ENCODE measurements around the gene MS4A10.

Gene MS4A10

DNA sequence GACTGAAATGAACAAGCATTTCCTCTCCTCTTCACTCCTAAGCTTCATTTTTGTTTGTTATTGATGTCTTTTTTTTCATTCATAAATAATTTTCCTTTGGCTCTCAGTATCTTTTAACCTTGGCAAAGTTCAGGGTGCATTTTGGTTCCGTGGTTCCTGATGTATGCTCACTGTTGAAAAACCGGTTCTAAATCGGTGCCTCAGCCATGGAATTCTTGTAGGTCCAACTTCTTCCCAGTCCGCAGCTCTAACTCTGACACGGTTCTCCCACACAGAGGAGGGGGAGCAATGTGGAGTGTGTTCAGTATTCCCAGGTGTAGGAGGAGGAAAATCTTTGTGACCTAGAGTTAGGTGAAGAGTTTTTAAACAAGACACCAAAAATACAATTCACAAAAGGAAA, 41.0 kb upstream of the MS4A10 start:
- TF ChIP-seq, protein P1, sequence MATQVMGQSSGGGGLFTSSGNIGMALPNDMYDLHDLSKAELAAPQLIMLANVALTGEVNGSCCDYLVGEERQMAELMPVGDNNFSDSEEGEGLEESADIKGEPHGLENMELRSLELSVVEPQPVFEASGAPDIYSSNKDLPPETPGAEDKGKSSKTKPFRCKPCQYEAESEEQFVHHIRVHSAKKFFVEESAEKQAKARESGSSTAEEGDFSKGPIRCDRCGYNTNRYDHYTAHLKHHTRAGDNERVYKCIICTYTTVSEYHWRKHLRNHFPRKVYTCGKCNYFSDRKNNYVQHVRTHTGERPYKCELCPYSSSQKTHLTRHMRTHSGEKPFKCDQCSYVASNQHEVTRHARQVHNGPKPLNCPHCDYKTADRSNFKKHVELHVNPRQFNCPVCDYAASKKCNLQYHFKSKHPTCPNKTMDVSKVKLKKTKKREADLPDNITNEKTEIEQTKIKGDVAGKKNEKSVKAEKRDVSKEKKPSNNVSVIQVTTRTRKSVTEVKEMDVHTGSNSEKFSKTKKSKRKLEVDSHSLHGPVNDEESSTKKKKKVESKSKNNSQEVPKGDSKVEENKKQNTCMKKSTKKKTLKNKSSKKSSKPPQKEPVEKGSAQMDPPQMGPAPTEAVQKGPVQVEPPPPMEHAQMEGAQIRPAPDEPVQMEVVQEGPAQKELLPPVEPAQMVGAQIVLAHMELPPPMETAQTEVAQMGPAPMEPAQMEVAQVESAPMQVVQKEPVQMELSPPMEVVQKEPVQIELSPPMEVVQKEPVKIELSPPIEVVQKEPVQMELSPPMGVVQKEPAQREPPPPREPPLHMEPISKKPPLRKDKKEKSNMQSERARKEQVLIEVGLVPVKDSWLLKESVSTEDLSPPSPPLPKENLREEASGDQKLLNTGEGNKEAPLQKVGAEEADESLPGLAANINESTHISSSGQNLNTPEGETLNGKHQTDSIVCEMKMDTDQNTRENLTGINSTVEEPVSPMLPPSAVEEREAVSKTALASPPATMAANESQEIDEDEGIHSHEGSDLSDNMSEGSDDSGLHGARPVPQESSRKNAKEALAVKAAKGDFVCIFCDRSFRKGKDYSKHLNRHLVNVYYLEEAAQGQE (IDR thresholded peaks at IDR 0.05; ENCODE audit: insufficient read depth in 1 of 2, low read depth in 2 of 2, low read length in 2 of 2) = no peak
- TF ChIP-seq SIN3A (IDR thresholded peaks at IDR 0.05; ENCODE audit: borderline replicate concordance, insufficient read depth, low read length) (no peak), FOXP2 (optimal IDR thresholded peaks at IDR 0.05; ENCODE audit: borderline replicate concordance, extremely low read depth, extremely low read length, insufficient read depth) (no peak), POLR2AphosphoS5 (IDR thresholded peaks at IDR 0.05; ENCODE audit: low read depth, low read length) (no peak), TAF1 (IDR thresholded peaks at IDR 0.05; ENCODE audit: borderline replicate concordance, insufficient read depth, low read length) (no peak)

DNA sequence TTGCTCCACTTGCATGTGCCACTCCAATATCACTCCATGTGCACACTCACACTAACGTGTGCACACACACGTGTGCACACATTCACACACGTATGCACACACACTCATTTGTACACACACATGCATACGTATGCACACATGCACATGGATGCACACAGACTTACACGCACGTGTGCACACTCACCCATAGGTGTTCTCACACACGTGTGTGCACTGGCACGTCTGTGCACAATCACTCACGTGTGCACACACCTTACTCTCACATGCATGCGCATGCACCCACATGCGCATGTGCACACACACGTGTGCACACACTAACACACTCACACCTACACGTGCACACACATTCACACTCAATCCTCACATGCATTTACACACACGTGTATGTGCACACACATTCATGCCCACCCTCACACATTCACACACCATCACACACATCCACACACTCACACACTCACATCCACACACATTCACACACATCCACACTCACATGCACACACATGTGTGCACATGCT, 37.7 kb upstream of the MS4A10 start:
- TF ChIP-seq, protein P1 (IDR thresholded peaks at IDR 0.05; ENCODE audit: insufficient read depth in 1 of 2, low read depth in 2 of 2, low read length in 2 of 2) = no peak
- TF ChIP-seq SIN3A (IDR thresholded peaks at IDR 0.05; ENCODE audit: borderline replicate concordance, insufficient read depth, low read length) = no peak
- no peak for TF ChIP-seq POLR2AphosphoS5 (IDR thresholded peaks at IDR 0.05; ENCODE audit: low read depth, low read length)
- no peak for TF ChIP-seq TAF1 (IDR thresholded peaks at IDR 0.05; ENCODE audit: borderline replicate concordance, insufficient read depth, low read length)
- no peak for TF ChIP-seq FOXP2 (optimal IDR thresholded peaks at IDR 0.05; ENCODE audit: borderline replicate concordance, extremely low read depth, extremely low read length, insufficient read depth)

DNA sequence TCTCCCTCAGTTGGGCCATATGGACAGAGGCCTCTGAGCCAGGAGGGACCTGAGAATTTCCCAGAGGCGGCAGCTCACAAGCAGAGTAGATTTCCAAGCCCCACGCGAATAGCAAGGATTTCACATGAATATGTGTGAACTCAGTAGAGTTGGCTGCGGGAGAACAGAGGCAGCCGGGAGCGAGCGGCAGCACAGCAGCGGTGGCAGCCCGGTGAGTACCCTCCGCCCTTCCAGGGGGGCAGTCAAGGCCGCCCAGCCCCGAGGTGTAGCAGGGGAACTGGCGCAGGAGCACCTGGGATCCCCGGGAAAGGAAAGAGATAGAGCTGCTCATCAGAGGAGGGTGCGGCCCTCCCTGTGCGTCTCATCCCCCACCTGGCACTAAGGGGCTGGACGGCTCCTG, 36.9 kb upstream of the MS4A10 start:
- TF ChIP-seq TAF1 (IDR thresholded peaks at IDR 0.05; ENCODE audit: borderline replicate concordance, insufficient read depth, low read length) (no peak), POLR2AphosphoS5 (IDR thresholded peaks at IDR 0.05; ENCODE audit: low read depth, low read length) (no peak), SIN3A (IDR thresholded peaks at IDR 0.05; ENCODE audit: borderline replicate concordance, insufficient read depth, low read length) (no peak), FOXP2 (optimal IDR thresholded peaks at IDR 0.05; ENCODE audit: borderline replicate concordance, extremely low read depth, extremely low read length, insufficient read depth) (no peak)
- TF ChIP-seq, protein P1 (IDR thresholded peaks at IDR 0.05; ENCODE audit: insufficient read depth in 1 of 2, low read depth in 2 of 2, low read length in 2 of 2) = no peak

DNA sequence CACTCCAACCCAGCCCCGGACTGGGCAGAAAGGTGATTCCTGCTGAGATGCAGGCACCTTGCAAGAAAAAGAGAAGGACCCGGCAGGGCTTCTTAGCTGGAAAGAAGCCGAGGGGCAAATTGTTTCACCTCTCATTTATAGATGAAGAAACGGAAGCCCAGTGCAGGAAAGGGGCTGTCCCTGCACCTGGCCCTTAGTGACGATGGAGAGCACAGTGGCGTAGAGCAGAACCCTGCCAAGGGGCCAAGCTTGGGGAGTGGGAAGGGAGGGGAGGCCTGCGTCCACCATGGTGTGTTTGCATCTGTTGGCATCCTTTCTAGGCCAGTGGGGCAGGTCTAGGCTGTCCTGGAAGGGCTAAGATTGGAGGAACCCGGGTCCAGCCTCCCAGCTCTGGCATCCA, 36.3 kb upstream of the MS4A10 start:
- TF ChIP-seq, protein P1 (IDR thresholded peaks at IDR 0.05; ENCODE audit: insufficient read depth in 1 of 2, low read depth in 2 of 2, low read length in 2 of 2) = no peak
- no peak for TF ChIP-seq TAF1 (IDR thresholded peaks at IDR 0.05; ENCODE audit: borderline replicate concordance, insufficient read depth, low read length)
- TF ChIP-seq FOXP2 (optimal IDR thresholded peaks at IDR 0.05; ENCODE audit: borderline replicate concordance, extremely low read depth, extremely low read length, insufficient read depth) = no peak

DNA sequence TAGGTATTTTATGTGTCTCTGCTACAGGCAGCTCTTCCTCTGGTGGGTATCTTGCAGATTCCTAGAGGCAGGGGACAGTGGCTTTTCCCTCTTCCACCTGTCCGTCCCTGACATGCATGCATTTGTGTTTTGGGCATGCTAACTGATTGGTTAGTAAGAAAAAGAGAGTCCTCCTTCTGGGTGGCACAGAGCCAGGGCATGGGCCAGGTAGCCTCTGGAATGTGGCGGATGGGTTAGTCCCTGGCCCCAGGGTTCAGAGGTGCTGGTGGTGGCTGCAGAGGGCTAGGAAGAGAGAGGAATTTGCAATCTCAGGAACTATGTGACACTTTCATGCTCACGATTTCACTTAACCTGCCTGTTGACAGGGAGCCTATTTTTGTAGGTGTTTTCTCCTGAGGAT, 34.2 kb upstream of the MS4A10 start:
- TF ChIP-seq SIN3A (IDR thresholded peaks at IDR 0.05; ENCODE audit: borderline replicate concordance, insufficient read depth, low read length) = no peak
- no peak for TF ChIP-seq POLR2AphosphoS5 (IDR thresholded peaks at IDR 0.05; ENCODE audit: low read depth, low read length)
- no peak for TF ChIP-seq FOXP2 (optimal IDR thresholded peaks at IDR 0.05; ENCODE audit: borderline replicate concordance, extremely low read depth, extremely low read length, insufficient read depth)
- TF ChIP-seq, protein P1 (IDR thresholded peaks at IDR 0.05; ENCODE audit: insufficient read depth in 1 of 2, low read depth in 2 of 2, low read length in 2 of 2) = no peak
- no peak for TF ChIP-seq TAF1 (IDR thresholded peaks at IDR 0.05; ENCODE audit: borderline replicate concordance, insufficient read depth, low read length)
